Measurements from ENCODE around the gene SDS. TPM values are rescaled to one million over a fixed set of nuclear protein-coding genes. Genes with fewer than 3 reads are reported as not detected.

SDS gene
- total and polyA plus RNA-seq, 5 experiments from 2014 or later: not detected

DNA sequence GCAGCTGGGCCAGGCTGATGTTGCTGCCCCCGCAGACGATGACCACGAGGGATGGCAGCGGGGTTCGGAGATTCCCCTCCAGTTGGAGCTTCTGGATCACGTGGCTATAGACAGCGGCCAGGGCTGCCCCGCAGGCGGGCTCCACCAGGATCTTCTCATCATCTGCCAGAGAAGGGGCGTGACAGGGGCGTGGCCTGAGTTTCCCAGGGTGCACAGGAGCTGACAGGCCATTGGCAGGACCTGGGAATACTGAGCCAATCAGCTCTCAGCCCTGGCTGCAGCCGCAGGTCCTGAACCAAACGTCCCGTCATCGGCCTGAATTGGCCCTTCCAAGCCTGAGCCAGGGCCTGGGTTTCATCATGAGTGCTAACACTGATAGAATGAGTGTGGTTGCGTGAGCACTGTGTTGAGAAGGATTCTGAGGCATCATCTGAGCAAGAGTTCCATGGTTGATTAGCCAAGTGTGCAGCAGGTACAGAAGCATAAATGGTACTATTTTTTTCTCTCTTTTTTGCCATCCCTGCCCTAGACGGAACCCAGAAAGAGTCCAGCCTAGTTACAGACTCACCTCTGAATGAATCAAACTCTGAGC is 10.6 kb downstream of the SDS start:
- H3K27ac Mint-ChIP-seq: peak overlapping the region in 1 of 10 donors; percentile 51

DNA sequence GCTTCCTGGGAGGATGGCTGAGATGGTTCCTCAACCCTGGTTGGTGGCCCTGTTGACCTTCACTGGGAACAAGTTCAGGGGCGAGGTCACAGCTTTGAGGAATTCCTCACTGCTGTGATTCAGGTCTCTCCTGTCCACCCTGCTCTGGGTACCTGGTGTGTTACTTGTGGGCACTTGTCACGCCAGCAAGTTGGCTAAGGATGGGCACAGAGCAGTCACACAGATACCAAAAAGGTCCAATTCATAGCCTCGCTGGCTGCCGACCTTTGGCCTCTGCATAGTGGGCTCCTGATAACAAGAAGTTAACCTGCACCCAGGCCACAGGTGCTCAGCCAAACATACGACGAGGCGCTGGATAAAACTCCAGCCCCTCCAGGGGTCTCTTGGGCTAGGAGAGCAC is 11.2 kb downstream of the SDS start:
- POLR2A ChIA-PET: no interaction called here

More for the DNA sequence above, 10.6 kb downstream of the SDS start:
- ATAC-seq (no peak), DNase-seq (no peak)
- H3K4me3 Mint-ChIP-seq: no peak overlapping the region
- peaks cover 0 to 8% (median 4%) of the 10 kb centered on the region in 3 donors for H3K36me3 Mint-ChIP-seq
- peaks cover 0 to 2% (median 0%) of the 10 kb centered on the region in 9 donors for H3K9me3 Mint-ChIP-seq
- H3K27me3 Mint-ChIP-seq: no peaks in the 10 kb centered on the region
- POLR2A ChIA-PET: no interaction called here
- H3K4me1 Mint-ChIP-seq: no peaks in the 10 kb centered on the region

DNA sequence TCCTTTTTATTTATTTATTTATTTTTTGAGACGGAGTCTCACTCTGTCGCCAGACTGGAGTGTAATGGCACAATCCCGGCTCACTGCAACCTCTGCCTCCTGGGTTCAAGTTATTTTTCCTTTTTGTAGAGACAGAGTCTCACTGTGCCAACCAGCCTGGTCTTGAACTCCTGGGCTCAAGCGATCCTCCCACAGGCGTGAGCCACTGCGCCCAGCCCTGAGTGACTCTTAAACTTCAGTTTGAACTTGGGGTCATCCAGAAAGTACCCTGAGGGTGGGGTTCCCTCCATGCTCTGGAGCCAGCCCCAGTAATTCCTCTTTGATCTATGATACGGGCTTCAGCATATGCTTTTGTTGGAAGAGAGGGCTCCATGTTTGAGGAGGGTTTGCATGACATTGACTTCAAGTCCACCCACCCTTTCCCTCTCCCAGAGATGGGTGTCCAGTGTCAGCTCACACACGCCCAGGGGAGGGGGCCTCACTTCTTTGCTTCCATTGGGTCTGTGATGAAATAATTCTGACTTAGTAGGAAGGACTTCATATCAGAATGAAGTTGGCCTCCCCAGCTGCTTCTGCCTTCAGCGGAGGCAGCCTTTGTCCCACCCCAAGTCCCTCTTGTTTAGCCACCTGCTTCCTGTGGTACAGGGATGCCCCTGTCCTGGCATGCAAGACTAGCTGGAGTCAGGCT is 11.9 kb downstream of the SDS start:
- Mint-ChIP-seq H3K27ac (peak overlapping the region in 3 of 10 donors; percentile 15 to 41 (median 37)), H3K36me3 (peaks cover 0 to 19% (median 8%) of the 10 kb centered on the region in 3 donors), H3K27me3 (no peaks in the 10 kb centered on the region), H3K4me1 (no peaks in the 10 kb centered on the region), H3K4me3 (no peak overlapping the region), H3K9me3 (peaks cover 0 to 2% (median 0%) of the 10 kb centered on the region in 9 donors)
- POLR2A ChIA-PET: no interaction called here
- ATAC-seq: no peak
- DNase-seq: no peak

More for the DNA sequence above, 11.2 kb downstream of the SDS start:
- H3K4me1 Mint-ChIP-seq: no peaks in the 10 kb centered on the region
- no peak overlapping the region for H3K27ac Mint-ChIP-seq
- no peaks in the 10 kb centered on the region for H3K27me3 Mint-ChIP-seq
- peaks cover 0 to 2% (median 0%) of the 10 kb centered on the region in 9 donors for H3K9me3 Mint-ChIP-seq
- ATAC-seq (no peak), DNase-seq (no peak)
- H3K36me3 Mint-ChIP-seq: peaks cover 0 to 13% (median 6%) of the 10 kb centered on the region in 3 donors
- H3K4me3 Mint-ChIP-seq: no peak overlapping the region

DNA sequence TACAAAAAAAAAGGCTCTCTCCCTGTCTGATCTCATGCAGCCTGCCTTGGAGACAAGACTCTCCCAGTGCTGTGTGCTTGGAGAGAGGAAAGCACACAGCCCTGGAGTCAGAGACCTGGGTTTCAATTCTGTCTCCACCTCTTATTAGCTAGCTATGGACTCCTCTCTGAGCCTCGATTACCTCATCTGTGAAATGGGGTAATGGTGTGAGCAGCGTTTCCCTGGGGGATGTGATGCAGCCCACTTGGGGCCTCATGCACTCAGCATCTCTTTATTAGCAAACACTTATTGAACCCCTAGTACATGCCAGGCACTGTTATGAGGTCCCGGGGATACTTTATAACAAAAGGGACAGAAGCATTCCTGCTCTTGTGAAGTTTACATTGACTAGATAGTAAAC is 12.5 kb downstream of the SDS start:
- H3K36me3 Mint-ChIP-seq: peaks cover 0 to 23% (median 8%) of the 10 kb centered on the region in 3 donors
- H3K4me1 Mint-ChIP-seq: no peaks in the 10 kb centered on the region
- H3K4me3 Mint-ChIP-seq: no peak overlapping the region
- DNase-seq (no peak), ATAC-seq (no peak)
- peaks cover 0 to under 1% (median 0%) of the 10 kb centered on the region in 9 donors for H3K9me3 Mint-ChIP-seq
- no peaks in the 10 kb centered on the region for H3K27me3 Mint-ChIP-seq
- no peak overlapping the region for H3K27ac Mint-ChIP-seq
- POLR2A ChIA-PET: no interaction called here

DNA sequence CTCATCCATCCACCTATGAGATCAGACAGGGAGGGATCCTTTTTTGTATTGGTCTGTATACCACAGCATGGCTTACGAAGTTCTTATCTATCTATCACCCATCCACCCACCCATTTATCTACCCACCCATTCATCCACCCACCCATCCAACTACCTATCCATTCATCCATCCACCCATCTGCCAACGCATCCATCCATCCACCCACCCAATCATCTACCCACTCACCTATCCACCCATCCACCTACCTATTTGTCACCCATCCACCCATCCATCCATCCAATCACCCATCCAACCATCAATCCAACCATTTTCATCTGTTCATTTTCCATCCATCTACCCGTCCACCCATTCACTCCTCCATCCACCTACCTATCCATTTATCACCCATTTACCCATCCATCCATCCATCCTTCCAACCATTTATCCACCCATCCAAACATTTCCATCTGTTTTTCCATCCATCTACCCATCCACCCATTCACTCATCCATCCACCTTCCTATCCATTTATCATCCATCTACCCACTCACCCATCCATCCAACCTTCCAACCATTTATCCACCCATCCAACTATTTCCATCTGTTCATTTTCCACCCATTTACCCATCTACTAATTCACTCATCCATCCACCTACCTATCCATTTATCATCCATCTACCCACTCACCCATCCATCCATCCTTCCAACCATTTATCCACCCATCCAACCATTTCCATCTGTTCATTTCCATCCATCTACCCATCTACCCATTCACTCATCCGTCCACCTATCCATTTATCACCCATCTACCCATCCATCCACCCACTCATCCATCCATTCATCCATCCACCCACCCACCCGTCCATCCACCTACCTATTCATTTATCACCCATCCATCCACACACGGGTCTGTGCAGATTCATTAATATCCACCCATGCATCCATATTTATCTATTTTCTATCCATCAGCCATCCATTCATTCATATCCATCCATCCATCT is 13.3 kb downstream of the SDS start:
- H3K27ac Mint-ChIP-seq: no peak overlapping the region
- H3K27me3 Mint-ChIP-seq: no peaks in the 10 kb centered on the region
- H3K9me3 Mint-ChIP-seq: no peaks in the 10 kb centered on the region
- no peaks in the 10 kb centered on the region for H3K4me1 Mint-ChIP-seq
- POLR2A ChIA-PET: no interaction called here
- DNase-seq (no peak), ATAC-seq (no peak)
- H3K36me3 Mint-ChIP-seq: peaks cover 0 to 29% (median 8%) of the 10 kb centered on the region in 3 donors
- H3K4me3 Mint-ChIP-seq: no peak overlapping the region

DNA sequence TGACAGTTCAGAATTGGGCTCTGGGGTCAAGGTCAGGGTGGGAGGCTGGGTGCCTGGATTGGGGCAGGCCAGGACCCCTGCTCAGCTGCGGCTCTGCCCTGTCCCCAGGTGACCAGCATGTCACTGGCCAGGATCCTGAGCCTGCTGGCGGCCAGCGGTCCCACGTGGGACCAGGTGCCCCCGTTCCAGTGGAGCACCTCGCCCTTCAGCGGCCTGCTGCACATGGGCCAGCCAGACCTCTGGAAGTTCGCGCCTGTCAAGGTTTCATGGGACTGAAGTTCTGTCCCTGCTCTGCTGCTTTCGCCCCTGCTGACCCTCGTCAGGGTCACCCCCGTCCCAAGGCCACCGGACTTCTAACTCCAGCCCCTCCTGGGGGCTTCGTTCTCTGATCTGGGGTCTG is 15.3 kb downstream of the SDS start:
- Mint-ChIP-seq H3K27me3 (no peaks in the 10 kb centered on the region), H3K27ac (no peak overlapping the region), H3K4me1 (peaks cover 0 to 2% (median 0%) of the 10 kb centered on the region in 4 donors), H3K9me3 (no peaks in the 10 kb centered on the region), H3K36me3 (peaks cover 0 to 40% (median 13%) of the 10 kb centered on the region in 3 donors), H3K4me3 (no peak overlapping the region)
- POLR2A ChIA-PET: no interaction called here
- ATAC-seq (no peak), DNase-seq (no peak)

DNA sequence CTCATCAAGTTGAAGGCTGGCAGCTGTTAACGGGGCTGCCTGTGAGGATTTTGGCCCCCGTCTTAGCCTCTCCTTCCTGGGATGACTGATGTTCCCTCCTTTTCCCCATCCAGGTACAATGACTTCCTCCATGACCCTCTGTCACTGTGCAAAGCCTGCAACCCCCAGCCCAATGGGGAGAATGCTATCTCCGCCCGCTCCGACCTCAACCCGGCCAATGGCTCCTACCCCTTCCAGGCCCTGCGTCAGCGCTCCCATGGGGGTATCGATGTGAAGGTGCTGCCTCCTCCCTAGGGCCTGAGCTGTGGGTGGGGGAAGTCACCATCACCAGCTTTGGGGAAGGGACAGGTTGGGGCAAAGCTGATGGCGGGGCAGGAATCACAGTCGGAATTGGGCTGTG is 16.1 kb downstream of the SDS start:
- peak overlapping the region in 1 of 10 donors; percentile 86 for H3K27ac Mint-ChIP-seq
- H3K4me3 Mint-ChIP-seq: no peak overlapping the region
- H3K9me3 Mint-ChIP-seq: no peaks in the 10 kb centered on the region
- POLR2A ChIA-PET: no interaction called here
- H3K27me3 Mint-ChIP-seq: no peaks in the 10 kb centered on the region
- H3K4me1 Mint-ChIP-seq: peaks cover 0 to 2% (median 0%) of the 10 kb centered on the region in 4 donors
- H3K36me3 Mint-ChIP-seq: peaks cover 0 to 46% (median 13%) of the 10 kb centered on the region in 3 donors
- no peak for DNase-seq
- ATAC-seq: no peak

DNA sequence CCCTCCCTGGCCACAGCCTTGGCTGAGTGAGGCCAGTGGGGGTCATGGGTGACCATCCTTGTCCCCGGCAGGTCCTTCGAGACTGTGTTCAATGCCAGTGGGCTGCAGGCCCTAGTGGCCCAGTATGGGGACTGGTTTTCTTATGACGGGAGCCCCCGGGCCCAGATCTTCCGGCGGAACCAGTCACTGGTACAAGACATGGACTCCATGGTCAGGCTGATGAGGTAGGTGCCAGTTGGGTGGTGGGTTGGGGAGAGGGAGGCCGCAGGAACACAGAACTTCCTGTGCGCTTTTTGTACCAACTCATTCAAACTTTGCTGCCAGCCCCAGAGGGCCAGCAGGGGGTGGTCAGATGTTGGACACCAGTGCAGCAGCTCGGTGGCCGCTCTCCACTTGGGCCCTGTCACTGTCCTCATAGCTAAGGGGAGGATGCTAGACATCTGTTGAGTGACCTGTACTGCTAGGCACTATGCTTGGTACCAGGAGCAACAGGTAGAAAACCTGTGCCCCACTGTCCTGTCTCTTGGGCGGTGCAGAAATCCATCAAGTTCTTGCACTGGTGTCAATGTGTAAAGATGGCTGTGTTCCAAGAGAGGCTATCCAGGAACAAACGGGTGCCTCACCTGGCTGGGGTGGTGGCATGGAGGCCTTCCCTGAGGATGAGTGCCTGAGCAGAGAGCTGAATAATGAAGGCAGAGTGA is 16.7 kb downstream of the SDS start:
- no peak for ATAC-seq
- POLR2A ChIA-PET: no interaction called here
- H3K4me1 Mint-ChIP-seq: peaks cover 0 to 2% (median 0%) of the 10 kb centered on the region in 4 donors
- no peaks in the 10 kb centered on the region for H3K9me3 Mint-ChIP-seq
- H3K4me3 Mint-ChIP-seq: no peak overlapping the region
- no peaks in the 10 kb centered on the region for H3K27me3 Mint-ChIP-seq
- peak overlapping the region in 1 of 10 donors; percentile 86 for H3K27ac Mint-ChIP-seq
- peaks cover 0 to 46% (median 13%) of the 10 kb centered on the region in 3 donors for H3K36me3 Mint-ChIP-seq
- DNase-seq: no peak

DNA sequence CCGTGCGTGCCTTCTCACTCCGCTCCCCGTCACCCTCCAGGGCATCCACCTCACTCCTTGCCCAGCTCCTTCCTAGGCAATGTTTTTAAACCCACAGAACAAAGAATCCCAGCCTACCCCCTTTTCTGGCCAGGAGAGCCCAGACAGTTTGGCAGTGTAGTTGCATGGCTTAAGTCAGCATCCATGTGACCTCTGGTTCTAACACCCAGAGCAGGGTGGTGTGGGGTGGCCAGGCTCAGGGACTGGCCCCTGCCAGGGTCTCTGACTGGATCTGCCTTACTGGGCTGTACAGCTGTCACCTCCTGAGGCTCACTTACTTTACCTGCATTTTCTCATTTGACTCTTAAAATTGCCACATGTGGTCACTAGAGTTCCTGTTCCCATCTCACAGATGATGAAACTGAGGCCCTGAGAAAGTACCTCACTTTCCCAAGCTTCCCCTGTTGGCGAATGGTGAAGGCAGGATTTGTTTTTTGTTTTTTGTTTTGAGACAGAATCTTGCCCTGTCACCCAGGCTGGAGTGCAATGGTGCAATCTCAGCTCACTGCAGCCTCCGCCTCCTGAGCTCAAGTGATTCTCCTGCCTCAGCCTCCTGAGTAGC is 18.3 kb downstream of the SDS start:
- DNase-seq: no peak
- Mint-ChIP-seq H3K4me3 (no peak overlapping the region), H3K27me3 (no peaks in the 10 kb centered on the region), H3K36me3 (peaks cover 0 to 58% (median 13%) of the 10 kb centered on the region in 3 donors), H3K4me1 (peaks cover 0 to 2% (median 0%) of the 10 kb centered on the region in 4 donors), H3K27ac (peak overlapping the region in 2 of 10 donors; percentile 32 to 49), H3K9me3 (no peaks in the 10 kb centered on the region)
- POLR2A ChIA-PET: no interaction called here
- ATAC-seq: no peak

DNA sequence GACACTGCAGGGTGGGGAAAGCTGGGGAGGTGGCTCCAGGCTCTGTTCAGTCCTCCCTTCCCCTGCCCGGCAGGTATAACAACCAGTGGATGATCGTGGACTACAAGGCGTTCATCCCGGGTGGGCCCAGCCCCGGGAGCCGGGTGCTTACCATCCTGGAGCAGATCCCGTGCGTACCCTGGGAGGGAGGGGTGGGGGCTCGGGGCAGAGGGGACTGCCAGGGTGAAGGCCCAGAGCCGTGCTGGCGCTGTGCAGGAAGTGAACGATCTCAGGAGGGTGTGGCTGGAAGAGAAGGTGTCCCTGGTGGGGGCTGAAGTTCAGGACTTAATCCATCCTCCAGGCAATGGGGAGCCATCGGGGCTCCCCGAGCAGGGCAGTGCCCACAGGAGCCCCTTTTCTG is 18.9 kb downstream of the SDS start:
- POLR2A ChIA-PET: no interaction called here
- Mint-ChIP-seq H3K27ac (peak overlapping the region in 3 of 10 donors; percentile 21 to 49 (median 32)), H3K4me1 (peaks cover 0 to 2% (median 0%) of the 10 kb centered on the region in 4 donors), H3K36me3 (peaks cover 0 to 62% (median 13%) of the 10 kb centered on the region in 3 donors), H3K27me3 (no peaks in the 10 kb centered on the region), H3K9me3 (no peaks in the 10 kb centered on the region), H3K4me3 (no peak overlapping the region)
- no peak for ATAC-seq
- DNase-seq: no peak

DNA sequence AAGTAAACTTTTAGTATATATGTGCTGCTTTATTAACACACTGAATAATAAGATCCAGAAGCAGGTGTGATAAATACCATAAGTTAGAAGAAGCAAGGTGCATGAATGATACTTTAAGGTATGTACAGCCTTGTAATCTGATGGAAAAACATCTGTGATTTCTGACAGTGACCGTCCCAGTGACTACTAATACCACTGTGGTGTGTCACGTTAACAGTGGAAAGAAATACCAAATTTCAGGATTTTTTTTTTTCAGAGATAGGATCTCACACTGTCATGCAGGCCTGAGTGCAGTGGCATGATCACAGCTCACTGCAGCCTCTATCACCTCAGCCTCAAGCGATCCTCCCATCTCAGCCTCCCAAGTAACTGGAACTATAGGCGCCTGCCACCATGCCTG is 21.5 kb downstream of the SDS start:
- H3K9me3 Mint-ChIP-seq: no peaks in the 10 kb centered on the region
- no peaks in the 10 kb centered on the region for H3K27me3 Mint-ChIP-seq
- no peak for DNase-seq
- ATAC-seq: no peak
- H3K27ac Mint-ChIP-seq: no peak overlapping the region
- H3K4me1 Mint-ChIP-seq: peaks cover 0 to 2% (median 0%) of the 10 kb centered on the region in 4 donors
- POLR2A ChIA-PET: no interaction called here
- peaks cover 0 to 59% (median 11%) of the 10 kb centered on the region in 3 donors for H3K36me3 Mint-ChIP-seq
- no peak overlapping the region for H3K4me3 Mint-ChIP-seq

DNA sequence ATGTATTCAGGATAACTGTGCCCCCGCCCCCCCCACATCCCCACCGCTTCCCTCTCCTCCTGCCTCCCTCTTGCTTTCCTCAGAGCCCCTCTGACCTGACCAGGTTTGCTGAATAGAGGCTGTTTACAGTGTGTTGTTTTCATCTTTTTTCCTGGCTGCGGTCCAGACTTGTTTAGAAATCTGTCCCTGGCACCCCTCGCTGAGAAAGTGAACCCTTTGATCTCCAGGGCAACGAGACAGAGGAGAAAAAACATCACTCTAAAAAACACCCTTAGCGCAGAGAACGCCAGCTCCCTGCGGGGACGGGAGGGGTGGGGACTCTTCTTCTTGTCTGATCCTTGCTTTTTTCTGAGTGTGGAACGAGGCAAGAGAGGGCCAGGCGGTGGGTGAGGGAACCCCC is 22.5 kb downstream of the SDS start:
- peaks cover 0 to 2% (median 0%) of the 10 kb centered on the region in 4 donors for H3K4me1 Mint-ChIP-seq
- ATAC-seq: no peak
- no peak for DNase-seq
- POLR2A ChIA-PET: no interaction called here
- no peak overlapping the region for H3K4me3 Mint-ChIP-seq
- peaks cover 0 to 55% (median 10%) of the 10 kb centered on the region in 3 donors for H3K36me3 Mint-ChIP-seq
- no peaks in the 10 kb centered on the region for H3K9me3 Mint-ChIP-seq
- H3K27ac Mint-ChIP-seq: peak overlapping the region in 1 of 10 donors; percentile 18
- H3K27me3 Mint-ChIP-seq: no peaks in the 10 kb centered on the region
